VCaP (cell line): ENCODE results near the gene TNIK.

ENCODE experiments used
- H3K27ac ChIP-seq: fragments of 450-650 bp; 2 replicates; pipeline ENCODE4 v1.5.1; 2017
- CTCF ChIP-seq: fragments of 450-650 bp; conservative IDR thresholded peaks from 2 replicates; pipeline ENCODE4 v1.5.1; 2017; ENCODE audit warnings: mild to moderate bottlenecking, moderate library complexity

TNIK gene

GRCh38 chr3:171446301-171446700, 13.9 kb downstream of the TNIK start:
- H3K27ac ChIP-seq: no peak overlapping the region
- TF ChIP-seq CTCF: no peak

GRCh38 chr3:171445620-171446204, 14.5 kb downstream of the TNIK start:
- H3K27ac ChIP-seq: no peak overlapping the region
- TF ChIP-seq CTCF: no peak

GRCh38 chr3:171444001-171444690, 16.1 kb downstream of the TNIK start:
- no peak overlapping the region for H3K27ac ChIP-seq
- TF ChIP-seq CTCF: no peak

- no peak overlapping the region for H3K27ac ChIP-seq
- no peak for TF ChIP-seq CTCF
These were observed 16.8 kb downstream of the TNIK start for GRCh38 chr3:171443211-171443957.

- H3K27ac ChIP-seq: no peak overlapping the region
- no peak for TF ChIP-seq CTCF
These were observed 18.0 kb downstream of the TNIK start for GRCh38 chr3:171442184-171442583.

- no peak overlapping the region for H3K27ac ChIP-seq
- no peak for TF ChIP-seq CTCF
These were observed 18.8 kb downstream of the TNIK start for GRCh38 chr3:171441381-171441780.

GRCh38 chr3:171439996-171440395, 20.2 kb downstream of the TNIK start:
- TF ChIP-seq CTCF: no peak

More at GRCh38 chr3:171439996-171440395, 20.2 kb downstream of the TNIK start:
- no peak overlapping the region for H3K27ac ChIP-seq
